Uterus (tissue), 4 donors: ENCODE measurements around the gene DUS4L. TPM values are rescaled to one million over a fixed set of nuclear protein-coding genes. Genes with fewer than 3 reads are reported as not detected.

Experiments used
- DNase-seq, 2 donors: peaks; one replicate each; pipeline ENCODE4 v3.0.0-alpha.2; 2019 to 2020
- H3K27ac ChIP-seq, 2 donors: fragments of 200-600 bp; sonication (generic); 1 replicate in 1 of 2; 2 replicates in 1 of 2; pipeline ENCODE4 v1.5.1; 2016 to 2018
- H3K27me3 ChIP-seq, 2 donors: fragments of 200-600 bp; sonication (generic); one replicate each; pipeline ENCODE4 v1.5.1; 2018 to 2019; ENCODE audit warnings: control low read depth in 1 of 2
- H3K36me3 ChIP-seq, 2 donors: fragments of 200-600 bp; sonication (generic); one replicate each; pipeline ENCODE4 v1.5.1; 2019; ENCODE audit warnings: control low read depth in 1 of 2
- H3K4me1 ChIP-seq, 2 donors: fragments of 200-600 bp; sonication (generic); one replicate each; pipeline ENCODE4 v1.5.1; 2018 to 2019; ENCODE audit warnings: control low read depth in 1 of 2
- H3K4me3 ChIP-seq, 2 donors: fragments of 200-600 bp; sonication (generic); 1 replicate in 1 of 2; 2 replicates in 1 of 2; pipeline ENCODE4 v1.5.1; 2018 to 2019; ENCODE audit warnings: mild to moderate bottlenecking in 1 of 2
- H3K9me3 ChIP-seq, 2 donors: fragments of 200-600 bp; sonication (generic); one replicate each; pipeline ENCODE4 v1.5.1; 2019; ENCODE audit warnings: control low read depth in 1 of 2
- POLR2A ChIP-seq, 2 donors: fragments of 450-650 bp; IDR thresholded peaks; one replicate each; pipeline ENCODE4 v1.6.1; 2016; ENCODE audit warnings: antibody characterized with exemption in 2 of 2, mild to moderate bottlenecking in 1 of 2, moderate library complexity in 1 of 2
- intact Hi-C: fragments of 100-400 bp; cut with DNase I; formaldehyde crosslinking; loops from one replicate; pipeline ENCODE4 v1.15.1; 2023; ENCODE audit warnings: low total_unique reads
- total RNA-seq, 4 donors: library from RNA; depleted of rRNA in 3 of 4; stranded (reverse); fragments of >200 nt in 3 of 4; gene quantifications; one replicate each; pipeline versions ENCODE4 v1.1.0 to v1.2.4, GENCODE V29; 2014 to 2023
- TF ChIP-seq, protein P1 (sequence below), 4 experiments: fragments of 200-600 bp in 2 of 4; fragments of 450-650 bp in 2 of 4; sonication (generic) in 2 of 4; IDR thresholded peaks; one replicate each; pipeline ENCODE4 v1.5.1; 2016 to 2019; ENCODE audit warnings: antibody characterized with exemption in 4 of 4, mild to moderate bottlenecking in 2 of 4, moderate library complexity in 1 of 4
- donor health status: DM: yes; HTN: yes; CAD: no.

Gene DUS4L
- total RNA-seq, 4 donors from 2014 or later, result 5.4 to 16.8 (median 10.0) TPM; not detected in 1

DNA sequence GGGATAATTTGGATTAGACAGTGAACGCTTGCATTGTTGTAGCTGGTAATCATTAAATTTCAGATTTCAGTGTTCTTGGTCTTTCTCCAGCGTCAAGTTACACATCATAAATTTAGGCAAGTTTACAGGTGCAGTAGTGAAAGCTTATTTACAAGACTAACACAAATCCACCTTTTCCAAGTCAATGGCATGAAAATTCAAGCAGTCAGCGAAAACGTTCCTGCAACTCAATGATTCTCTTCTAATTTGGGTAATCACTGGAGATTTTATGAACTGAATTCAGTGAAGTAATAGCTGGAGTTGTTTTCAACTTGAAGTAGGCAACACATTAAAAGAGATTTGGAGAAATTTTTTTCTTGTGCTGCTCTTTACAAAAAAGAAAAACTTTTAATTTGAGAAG, 34.2 kb downstream of the DUS4L start:
- intact Hi-C loops, result no loop called here
- Histone ChIP-seq H3K27me3 (no peaks in the 10 kb centered on the region), H3K27ac (no peak overlapping the region), H3K4me1 (peaks cover 0 to 9% of the 10 kb centered on the region in 2 donors), H3K36me3 (no peaks in the 10 kb centered on the region), H3K4me3 (no peak overlapping the region), H3K9me3 (no peaks in the 10 kb centered on the region)
- TF ChIP-seq, protein P1, sequence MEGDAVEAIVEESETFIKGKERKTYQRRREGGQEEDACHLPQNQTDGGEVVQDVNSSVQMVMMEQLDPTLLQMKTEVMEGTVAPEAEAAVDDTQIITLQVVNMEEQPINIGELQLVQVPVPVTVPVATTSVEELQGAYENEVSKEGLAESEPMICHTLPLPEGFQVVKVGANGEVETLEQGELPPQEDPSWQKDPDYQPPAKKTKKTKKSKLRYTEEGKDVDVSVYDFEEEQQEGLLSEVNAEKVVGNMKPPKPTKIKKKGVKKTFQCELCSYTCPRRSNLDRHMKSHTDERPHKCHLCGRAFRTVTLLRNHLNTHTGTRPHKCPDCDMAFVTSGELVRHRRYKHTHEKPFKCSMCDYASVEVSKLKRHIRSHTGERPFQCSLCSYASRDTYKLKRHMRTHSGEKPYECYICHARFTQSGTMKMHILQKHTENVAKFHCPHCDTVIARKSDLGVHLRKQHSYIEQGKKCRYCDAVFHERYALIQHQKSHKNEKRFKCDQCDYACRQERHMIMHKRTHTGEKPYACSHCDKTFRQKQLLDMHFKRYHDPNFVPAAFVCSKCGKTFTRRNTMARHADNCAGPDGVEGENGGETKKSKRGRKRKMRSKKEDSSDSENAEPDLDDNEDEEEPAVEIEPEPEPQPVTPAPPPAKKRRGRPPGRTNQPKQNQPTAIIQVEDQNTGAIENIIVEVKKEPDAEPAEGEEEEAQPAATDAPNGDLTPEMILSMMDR (IDR thresholded peaks at IDR 0.05), result no peak
- TF ChIP-seq POLR2A (IDR thresholded peaks at IDR 0.05), result no peak
- DNase-seq, result no peak

DNA sequence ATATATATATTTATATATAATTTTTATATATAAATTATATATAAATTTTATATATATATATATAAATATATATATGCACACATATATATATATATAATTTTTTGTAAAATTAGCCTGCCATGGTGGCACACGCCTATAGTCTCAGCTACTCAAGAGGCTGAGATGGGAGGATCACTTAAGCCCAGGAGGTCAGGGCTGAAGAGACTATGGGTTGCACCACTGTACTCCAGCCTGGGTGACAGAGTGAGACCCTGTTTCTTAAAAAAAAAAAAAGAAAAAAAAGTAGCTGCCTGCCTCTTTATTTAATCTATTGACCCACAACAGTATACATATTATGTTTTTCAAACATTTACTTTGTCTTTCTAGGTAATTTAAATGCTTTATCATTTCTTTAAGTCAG, 35.5 kb downstream of the DUS4L start:
- intact Hi-C loops, result no loop called here
- no peak for TF ChIP-seq POLR2A (IDR thresholded peaks at IDR 0.05)
- TF ChIP-seq, protein P1 (IDR thresholded peaks at IDR 0.05), result no peak
- Histone ChIP-seq H3K9me3 (no peaks in the 10 kb centered on the region), H3K4me1 (peaks cover 0 to 9% of the 10 kb centered on the region in 2 donors), H3K4me3 (no peak overlapping the region), H3K36me3 (no peaks in the 10 kb centered on the region), H3K27ac (no peak overlapping the region), H3K27me3 (no peaks in the 10 kb centered on the region)
- no peak for DNase-seq

DNA sequence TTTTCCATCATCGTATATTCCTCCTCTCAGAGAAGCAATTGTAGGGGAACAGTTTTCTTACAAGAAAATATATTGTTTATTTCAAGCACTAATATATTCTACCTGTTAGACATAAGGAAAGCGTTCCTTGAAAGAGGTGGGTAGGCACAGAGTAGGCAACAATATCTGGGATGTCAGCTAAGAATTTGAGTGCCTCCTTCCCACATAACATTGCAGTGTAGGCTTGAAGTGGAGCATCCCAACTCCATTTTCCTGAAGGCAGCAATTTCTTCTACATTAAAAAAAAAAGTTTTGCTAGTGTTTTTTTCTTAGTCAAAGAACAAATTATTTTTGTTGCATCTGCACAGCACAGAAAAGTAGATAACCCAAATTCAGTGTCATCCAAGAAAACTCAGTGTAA, 37.0 kb downstream of the DUS4L start:
- Histone ChIP-seq H3K27me3 (no peaks in the 10 kb centered on the region), H3K9me3 (no peaks in the 10 kb centered on the region), H3K27ac (no peak overlapping the region), H3K4me1 (peaks cover 0 to 5% of the 10 kb centered on the region in 2 donors), H3K4me3 (no peak overlapping the region), H3K36me3 (no peaks in the 10 kb centered on the region)
- no peak for DNase-seq
- intact Hi-C loops, result no loop called here
- TF ChIP-seq, protein P1 (IDR thresholded peaks at IDR 0.05), result no peak
- no peak for TF ChIP-seq POLR2A (IDR thresholded peaks at IDR 0.05)

DNA sequence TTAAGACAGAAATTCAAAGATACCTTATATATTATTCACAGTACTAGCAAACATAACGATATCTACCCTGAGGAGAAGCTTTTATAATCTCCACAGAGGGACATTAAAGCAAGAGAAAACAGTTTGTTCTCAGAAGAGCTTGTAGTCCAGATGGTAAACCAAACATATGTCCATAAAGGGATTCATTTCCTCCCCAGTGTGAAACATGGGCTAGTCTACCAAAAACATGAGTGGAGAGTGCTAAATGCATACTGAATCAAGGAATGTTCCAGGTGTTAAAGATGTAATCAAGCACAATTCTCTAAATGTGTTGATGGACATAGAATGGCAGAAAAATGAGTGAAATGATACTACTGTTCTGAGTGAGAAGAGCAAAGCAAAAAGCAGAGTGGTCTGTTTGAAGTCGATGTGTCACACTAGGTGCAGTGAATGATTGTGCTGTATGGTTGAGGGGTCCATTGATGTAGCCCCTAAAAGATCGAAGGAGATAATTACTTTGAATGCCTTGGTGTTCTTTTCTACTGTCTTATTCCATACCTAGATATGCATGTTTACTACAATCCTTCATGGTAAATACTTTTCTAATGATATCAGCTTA, 41.5 kb downstream of the DUS4L start:
- no peak overlapping the region for H3K4me3 ChIP-seq
- TF ChIP-seq POLR2A (IDR thresholded peaks at IDR 0.05), result no peak
- TF ChIP-seq, protein P1 (IDR thresholded peaks at IDR 0.05), result no peak
- no peaks in the 10 kb centered on the region for H3K9me3 ChIP-seq
- H3K27ac ChIP-seq, result no peak overlapping the region
- DNase-seq, result no peak
- H3K27me3 ChIP-seq, result no peaks in the 10 kb centered on the region
- no peaks in the 10 kb centered on the region for H3K4me1 ChIP-seq
- H3K36me3 ChIP-seq, result no peaks in the 10 kb centered on the region
- intact Hi-C loops, result no loop called here

DNA sequence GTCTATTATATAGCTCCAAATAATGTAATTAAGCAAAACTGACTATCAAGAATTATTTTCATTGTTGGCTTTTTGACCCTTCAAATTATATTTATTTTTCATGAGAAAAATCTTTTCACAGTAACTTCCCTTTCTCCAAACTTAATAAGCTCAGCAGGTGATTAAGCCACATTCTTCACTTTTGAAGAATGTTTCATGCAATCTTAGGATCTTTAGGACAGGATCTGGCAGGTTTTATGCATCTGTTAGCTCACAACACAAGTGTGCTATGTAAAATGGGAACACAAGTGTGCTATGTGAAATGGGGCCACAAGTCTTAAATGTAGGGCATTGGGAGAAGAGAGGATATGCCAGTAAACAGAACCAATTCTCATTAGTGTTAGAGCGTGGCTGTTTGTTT, 42.5 kb downstream of the DUS4L start:
- intact Hi-C loops, result no loop called here
- DNase-seq, result no peak
- H3K4me1 ChIP-seq, result no peaks in the 10 kb centered on the region
- TF ChIP-seq, protein P1 (IDR thresholded peaks at IDR 0.05), result no peak
- TF ChIP-seq POLR2A (IDR thresholded peaks at IDR 0.05), result no peak
- H3K4me3 ChIP-seq, result no peak overlapping the region
- H3K9me3 ChIP-seq, result no peaks in the 10 kb centered on the region
- no peak overlapping the region for H3K27ac ChIP-seq
- no peaks in the 10 kb centered on the region for H3K36me3 ChIP-seq
- no peaks in the 10 kb centered on the region for H3K27me3 ChIP-seq
